SU-DHL-6 (cell line): ENCODE results near the gene PRDM16.

ENCODE experiments used
- H2AFZ ChIP-seq: fragments of 200-600 bp; sonication (generic); 2 replicates; pipeline ENCODE4 v1.6.1; 2014; ENCODE audit warnings: low read depth, mild to moderate bottlenecking, moderate library complexity, mixed read lengths, antibody characterized with exemption, low read length; ENCODE audit not compliant: severe bottlenecking
- H3F3A ChIP-seq: fragments of 200-600 bp; shearing (Covaris generic); 2 replicates; pipeline ENCODE4 v1.6.0; 2016; ENCODE audit warnings: antibody characterized with exemption, mild to moderate bottlenecking; ENCODE audit not compliant: insufficient read depth
- H3K27ac ChIP-seq: fragments of 200-600 bp; sonication (generic); 2 replicates; pipeline ENCODE4 v1.5.1; 2016; ENCODE audit warnings: low read depth, mild to moderate bottlenecking, low read length, moderate library complexity, mixed read lengths
- H3K27me3 ChIP-seq: fragments of 200-600 bp; sonication (generic), shearing (Covaris generic); 2 replicates; pipeline ENCODE4 v1.6.0; 2014; ENCODE audit warnings: mild to moderate bottlenecking, low read length
- H3K36me3 ChIP-seq: fragments of 200-600 bp; sonication (generic); 2 replicates; pipeline ENCODE4 v1.6.1; 2014; ENCODE audit warnings: mild to moderate bottlenecking, low read length, mixed read lengths
- H3K4me2 ChIP-seq: fragments of 300-600, 200-600 bp; shearing (Covaris generic), sonication (generic); 2 replicates; pipeline ENCODE4 v1.6.0; 2014; ENCODE audit warnings: low read length, low read depth, mild to moderate bottlenecking; ENCODE audit not compliant: poor library complexity, severe bottlenecking
- H3K4me3 ChIP-seq: fragments of 200-600 bp; sonication (generic); 2 replicates; pipeline ENCODE4 v1.5.1; 2014; ENCODE audit warnings: antibody characterized with exemption, low read length, mild to moderate bottlenecking, mixed read lengths; ENCODE audit not compliant: insufficient read depth, poor library complexity, severe bottlenecking
- H3K79me2 ChIP-seq: fragments of 200-600 bp; sonication (generic); 2 replicates; pipeline ENCODE4 v1.6.1; 2014; ENCODE audit warnings: mild to moderate bottlenecking, low read length, moderate library complexity; ENCODE audit not compliant: insufficient read depth
- H3K9ac ChIP-seq: fragments of 200-600 bp; sonication (generic); 2 replicates; pipeline ENCODE4 v1.7.0; 2014; ENCODE audit warnings: mild to moderate bottlenecking, low read length
- H3K9me2 ChIP-seq: fragments of 200-600 bp; sonication (generic); replicated peaks from 2 replicates; pipeline ENCODE4 v1.6.1; 2014; ENCODE audit warnings: low read length; ENCODE audit not compliant: insufficient read depth
- H3K9me3 ChIP-seq: fragments of 200-600 bp; sonication (generic); 2 replicates; pipeline ENCODE4 v1.6.1; 2014; ENCODE audit warnings: low read length, mixed read lengths; ENCODE audit not compliant: insufficient read depth
- H4K20me1 ChIP-seq: fragments of 200-600 bp; sonication (generic); 2 replicates; pipeline ENCODE4 v1.6.1; 2014; ENCODE audit warnings: low read depth, mild to moderate bottlenecking, antibody characterized with exemption, low read length, moderate library complexity, mixed read lengths
- EZH2phosphoT487 ChIP-seq: fragments of 200-600 bp; sonication (generic), shearing (Covaris generic); conservative IDR thresholded peaks from 2 replicates; pipeline ENCODE4 v1.6.1; 2018; ENCODE audit warnings: mild to moderate bottlenecking, antibody characterized with exemption, low read length, moderate library complexity, mixed read lengths
- TF ChIP-seq, protein P1 (sequence below): fragments of 200-600 bp; sonication (generic); IDR thresholded peaks from one replicate; pipeline ENCODE4 v1.5.1; 2017; ENCODE audit warnings: antibody characterized with exemption, mild to moderate bottlenecking, low read length, moderate library complexity; ENCODE audit not compliant: insufficient read depth, poor library complexity, severe bottlenecking

Gene PRDM16

DNA sequence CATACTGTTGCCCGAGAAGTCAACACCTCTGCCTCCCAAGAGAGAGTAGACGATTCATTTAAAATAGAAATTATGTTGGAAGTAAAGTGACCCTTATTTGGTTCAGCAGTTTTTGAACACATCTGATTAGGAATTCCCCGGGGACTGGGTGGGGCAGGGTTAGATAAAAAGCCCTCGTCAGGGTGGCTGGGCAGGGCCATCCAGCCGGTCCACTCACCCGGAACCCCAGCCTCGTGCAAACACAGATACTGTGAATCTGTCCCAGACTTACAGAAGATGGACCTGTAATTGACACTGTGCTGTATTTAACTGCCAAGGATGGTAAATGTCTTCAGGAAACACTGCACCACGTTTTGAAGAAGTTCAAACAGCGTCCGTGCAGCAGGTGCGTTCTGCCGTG lies 63.7 kb downstream of the PRDM16 start:
- Histone ChIP-seq H4K20me1 (no peaks in the 10 kb centered on the region), H3K9me2 (no peaks in the 10 kb centered on the region), H3K79me2 (no peaks in the 10 kb centered on the region), H2AFZ (no peak overlapping the region), H3K27ac (no peak overlapping the region), H3K27me3 (no peaks in the 10 kb centered on the region), H3K4me3 (no peak overlapping the region), H3K9me3 (no peaks in the 10 kb centered on the region), H3F3A (no peaks in the 10 kb centered on the region), H3K36me3 (no peaks in the 10 kb centered on the region), H3K4me2 (no peak overlapping the region), H3K9ac (no peak overlapping the region)
- TF ChIP-seq, protein P1, sequence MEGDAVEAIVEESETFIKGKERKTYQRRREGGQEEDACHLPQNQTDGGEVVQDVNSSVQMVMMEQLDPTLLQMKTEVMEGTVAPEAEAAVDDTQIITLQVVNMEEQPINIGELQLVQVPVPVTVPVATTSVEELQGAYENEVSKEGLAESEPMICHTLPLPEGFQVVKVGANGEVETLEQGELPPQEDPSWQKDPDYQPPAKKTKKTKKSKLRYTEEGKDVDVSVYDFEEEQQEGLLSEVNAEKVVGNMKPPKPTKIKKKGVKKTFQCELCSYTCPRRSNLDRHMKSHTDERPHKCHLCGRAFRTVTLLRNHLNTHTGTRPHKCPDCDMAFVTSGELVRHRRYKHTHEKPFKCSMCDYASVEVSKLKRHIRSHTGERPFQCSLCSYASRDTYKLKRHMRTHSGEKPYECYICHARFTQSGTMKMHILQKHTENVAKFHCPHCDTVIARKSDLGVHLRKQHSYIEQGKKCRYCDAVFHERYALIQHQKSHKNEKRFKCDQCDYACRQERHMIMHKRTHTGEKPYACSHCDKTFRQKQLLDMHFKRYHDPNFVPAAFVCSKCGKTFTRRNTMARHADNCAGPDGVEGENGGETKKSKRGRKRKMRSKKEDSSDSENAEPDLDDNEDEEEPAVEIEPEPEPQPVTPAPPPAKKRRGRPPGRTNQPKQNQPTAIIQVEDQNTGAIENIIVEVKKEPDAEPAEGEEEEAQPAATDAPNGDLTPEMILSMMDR = no peak
- no peak for TF ChIP-seq EZH2phosphoT487

DNA sequence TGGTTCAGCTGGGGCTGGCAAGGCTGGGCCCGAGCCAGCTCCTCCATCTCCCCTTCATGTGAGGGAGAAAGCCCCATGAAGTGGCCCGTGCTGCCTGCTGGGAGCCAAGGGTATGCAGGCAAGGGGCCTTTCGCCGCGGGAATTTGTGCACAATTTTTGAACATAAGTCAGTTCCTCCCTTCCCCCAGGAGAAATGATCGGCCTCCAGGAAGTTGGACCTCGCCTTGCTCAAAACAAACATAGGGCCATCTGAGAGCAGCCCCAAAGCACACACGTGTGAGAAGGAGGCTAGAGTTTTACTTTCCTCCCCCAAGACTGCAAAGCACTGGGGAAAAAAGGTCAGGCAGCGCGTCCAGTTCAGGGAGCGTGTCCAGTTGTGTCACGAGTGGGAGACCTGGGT lies 64.7 kb downstream of the PRDM16 start:
- H3K4me2 ChIP-seq = no peak overlapping the region
- H4K20me1 ChIP-seq = no peaks in the 10 kb centered on the region
- no peaks in the 10 kb centered on the region for H3K9me2 ChIP-seq
- no peaks in the 10 kb centered on the region for H3K36me3 ChIP-seq
- no peaks in the 10 kb centered on the region for H3K27me3 ChIP-seq
- H3K79me2 ChIP-seq = no peaks in the 10 kb centered on the region
- H3K9ac ChIP-seq = no peak overlapping the region
- no peaks in the 10 kb centered on the region for H3K9me3 ChIP-seq
- no peak overlapping the region for H2AFZ ChIP-seq
- no peaks in the 10 kb centered on the region for H3F3A ChIP-seq
- no peak overlapping the region for H3K4me3 ChIP-seq
- H3K27ac ChIP-seq = no peak overlapping the region
- TF ChIP-seq, protein P1 = no peak
- TF ChIP-seq EZH2phosphoT487 = no peak

DNA sequence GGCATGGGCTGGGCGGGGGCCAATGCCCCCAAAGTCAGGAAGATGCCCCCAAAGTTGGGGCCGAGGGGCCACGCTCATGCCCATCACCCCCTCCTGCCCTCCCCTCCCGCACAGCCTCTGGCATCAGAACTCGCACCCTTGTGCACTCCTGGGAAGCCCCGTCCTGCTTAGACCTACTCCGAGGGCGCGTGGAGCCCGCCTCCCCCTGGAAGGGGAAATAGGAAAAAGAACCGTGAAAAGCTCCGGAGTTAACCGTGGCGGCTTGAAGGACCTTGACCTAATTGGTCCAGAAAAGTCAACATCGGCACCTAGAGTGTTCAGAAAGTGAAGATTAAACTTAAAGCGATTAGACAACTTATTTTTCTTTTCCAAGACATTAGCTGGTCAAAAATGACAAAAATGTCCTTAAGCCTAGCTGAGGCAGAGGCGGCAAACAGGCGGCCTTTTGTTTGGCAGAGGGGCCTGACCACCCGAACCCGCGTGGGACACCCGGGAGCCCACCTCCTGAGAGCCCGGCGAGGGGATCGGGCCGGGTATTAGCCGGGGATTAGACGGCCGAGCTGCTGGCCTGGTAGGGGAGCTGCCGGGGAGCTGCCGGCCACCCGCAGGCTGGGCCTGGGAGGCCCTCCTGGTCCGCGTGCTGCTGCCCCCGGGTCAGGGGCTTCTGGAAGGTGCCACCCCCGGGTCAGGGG lies 65.5 kb downstream of the PRDM16 start:
- no peaks in the 10 kb centered on the region for H3K27me3 ChIP-seq
- H3K9ac ChIP-seq = no peak overlapping the region
- no peaks in the 10 kb centered on the region for H3K9me3 ChIP-seq
- H3K36me3 ChIP-seq = no peaks in the 10 kb centered on the region
- H3K4me3 ChIP-seq = no peak overlapping the region
- no peaks in the 10 kb centered on the region for H4K20me1 ChIP-seq
- no peaks in the 10 kb centered on the region for H3F3A ChIP-seq
- H3K79me2 ChIP-seq = no peaks in the 10 kb centered on the region
- no peak overlapping the region for H3K4me2 ChIP-seq
- H3K27ac ChIP-seq = no peak overlapping the region
- H2AFZ ChIP-seq = no peak overlapping the region
- no peak for TF ChIP-seq EZH2phosphoT487
- TF ChIP-seq, protein P1 = no peak
- H3K9me2 ChIP-seq = no peaks in the 10 kb centered on the region
